ENCODE results near the gene TSPEAR.

GRCh38 chr21:44656868-44657267, 54.5 kb downstream of the TSPEAR start:
- TF ChIP-seq CTCF (IDR thresholded peaks at IDR 0.05; ENCODE audit: low read depth, low read length) (no peak), POLR2A (IDR thresholded peaks at IDR 0.05; ENCODE audit: extremely low read depth, insufficient read length) (no peak)

All from NB4 (cell line).